K562 (cell line): ENCODE results near the gene USP48. TPM values are rescaled to one million over a fixed set of nuclear protein-coding genes. Genes with fewer than 3 reads are reported as not detected.

Experiments
- ATAC-seq: fragments of 200-7000 bp; cut with Tn5 transposase; 3 replicates; pipeline ENCODE4 v1.9.1; 2020; ENCODE audit warnings: moderate library complexity
- BruUV-seq: library from RNA; stranded (reverse); fragments of 400-500 nt; replicated peaks from 2 replicates; lab custom pipeline; 2021; lab: Mats Ljungman, UMichigan
- CTCF ChIA-PET: fragments of 300-600 bp; formaldehyde crosslinking; extraction: SDS; loops from one replicate; lab custom pipeline; 2021; ENCODE audit warnings: low intra/inter-chr PET ratio; lab: Yijun Ruan, JAX
- POLR2A ChIA-PET: fragments of 300-600, 350-650 bp; sonication (Branson Sonifier 250); formaldehyde crosslinking; extraction: SDS; loops from one replicate; lab custom pipeline; 2021; ENCODE audit warnings: antibody characterized with exemption, inconsistent platforms; lab: Yijun Ruan, JAX
- DNase-seq, 4 experiments: peaks; one replicate each; pipeline versions ENCODE4 v3.0.0 to v3.0.0-alpha.2; 2011 to 2018; ENCODE audit warnings: low spot score in 3 of 4, mixed read lengths in 3 of 4; ENCODE audit errors: extremely low read depth in 1 of 4
- FAIRE-seq: peaks from 2 replicates; lab custom pipeline; 2011; peaks lifted over from hg19 to GRCh38; lab: Jason Lieb, UNC
- H2AFZ ChIP-seq: 2 replicates; pipeline ENCODE4 v1.6.0; 2011; ENCODE audit warnings: low read depth, low read length, control low read depth, inconsistent platforms
- H3K27ac ChIP-seq: fragments of 200-600 bp; 3 replicates; pipeline ENCODE4 v1.8.0; 2011; ENCODE audit warnings: low read depth, mild to moderate bottlenecking, control low read depth, inconsistent platforms, low read length, moderate library complexity, mixed read lengths; ENCODE audit errors: extremely low read depth
- H3K27me3 ChIP-seq, 2 experiments: fragments of 300-600 bp in 1 of 2; 2 replicates in 1 of 2; 3 replicates in 1 of 2; pipeline versions ENCODE4 v1.6.0 to v1.8.0; 2011; ENCODE audit warnings: inconsistent platforms in 2 of 2, low read length in 2 of 2, mild to moderate bottlenecking in 1 of 2, mixed read lengths in 1 of 2, moderate library complexity in 1 of 2; ENCODE audit not compliant: control insufficient read depth in 2 of 2, insufficient read depth in 2 of 2
- H3K36me3 ChIP-seq: fragments of 300-600 bp; 3 replicates; pipeline ENCODE4 v1.8.0; 2011; ENCODE audit warnings: mild to moderate bottlenecking, low read length, inconsistent platforms; ENCODE audit not compliant: control insufficient read depth, insufficient read depth
- H3K4me1 ChIP-seq, 2 experiments: fragments of 200-600 bp in 1 of 2; replicated peaks in 1 of 2; 2 replicates in 1 of 2; 3 replicates in 1 of 2; pipeline versions ENCODE4 v1.5.1 to v1.8.0; 2011; ENCODE audit warnings: inconsistent platforms in 2 of 2, low read length in 2 of 2, mild to moderate bottlenecking in 1 of 2, mixed read lengths in 1 of 2, moderate library complexity in 1 of 2; ENCODE audit not compliant: control insufficient read depth in 2 of 2, insufficient read depth in 2 of 2
- H3K4me2 ChIP-seq: 2 replicates; pipeline ENCODE4 v1.6.1; 2011; ENCODE audit warnings: low read length, control low read depth, inconsistent platforms, mixed read lengths; ENCODE audit not compliant: insufficient read depth
- H3K4me3 ChIP-seq: fragments of 200-600 bp; sonication (generic), shearing (Covaris generic); 2 replicates; pipeline ENCODE4 v1.5.1; 2016; ENCODE audit warnings: control low read depth, inconsistent platforms
- H3K79me2 ChIP-seq: fragments of 200-600 bp; 3 replicates; pipeline ENCODE4 v1.8.0; 2011; ENCODE audit warnings: low read length, inconsistent platforms; ENCODE audit not compliant: control insufficient read depth, insufficient read depth
- H3K9ac ChIP-seq, 2 experiments: 2 replicates each; pipeline versions ENCODE4 v1.6.0 to v1.6.1; 2011; ENCODE audit warnings: low read depth in 2 of 2, low read length in 2 of 2, control low read depth in 1 of 2, inconsistent platforms in 1 of 2, mild to moderate bottlenecking in 1 of 2, mixed read lengths in 1 of 2; ENCODE audit not compliant: insufficient read depth in 1 of 2
- H3K9me1 ChIP-seq: one replicate; pipeline ENCODE4 v1.6.0; 2011; ENCODE audit warnings: inconsistent platforms, mild to moderate bottlenecking, low read length, moderate library complexity; ENCODE audit not compliant: control insufficient read depth, insufficient read depth
- H3K9me3 ChIP-seq: replicated peaks from 2 replicates; pipeline ENCODE4 v1.5.1; 2011; ENCODE audit warnings: low read depth, low read length, inconsistent platforms; ENCODE audit not compliant: control insufficient read depth, insufficient read depth
- H4K20me1 ChIP-seq: replicated peaks from 2 replicates; pipeline ENCODE4 v1.6.1; 2011; ENCODE audit warnings: low read length, inconsistent platforms, mixed read lengths; ENCODE audit not compliant: control insufficient read depth, insufficient read depth
- MTA1 ChIP-seq: fragments of 450-650 bp; IDR thresholded peaks from 2 replicates; pipeline ENCODE4 v1.6.1; 2017; ENCODE audit warnings: borderline replicate concordance
- POLR2H ChIP-seq: IDR thresholded peaks from 2 replicates; pipeline ENCODE4 v1.6.1; 2016; ENCODE audit warnings: missing genetic modification characterization, low read depth, mild to moderate bottlenecking, control low read depth, missing compliant biosample characterization, moderate library complexity
- WGBS: fragments of 100-300 bp; shearing (Covaris generic); methylation state at CpG from one replicate; pipeline ENCODE4 v1.1.6; 2016; ENCODE audit warnings: low coverage, mixed read lengths; ENCODE audit not compliant: insufficient coverage; ENCODE audit errors: missing lambda C conversion rate; 5-methylcytosine and 5-hydroxymethylcytosine counted together
- in situ Hi-C: fragments of 300-500 bp; cut with MboI; formaldehyde crosslinking; loops from 4 replicates; pipeline ENCODE4 v1.15.0; 2018; ENCODE audit warnings: inconsistent platforms, mixed read lengths
- intact Hi-C: fragments of 100-400 bp; cut with micrococcal nuclease; formaldehyde crosslinking; loops from 2 replicates; pipeline ENCODE4 v1.14.2; 2022
- polyA plus RNA-seq, 8 experiments: library from polyadenylated mRNA; depleted of rRNA in 4 of 8; stranded (reverse) in 5 of 8; unstranded in 3 of 8; fragments of >200 nt; fragmentation: Nextera tagmentation in 2 of 8; fragmentation: Illumina TruSeq in 1 of 8; extraction: Ambion mirVana in 2 of 8; extraction: Trizol in 1 of 8; gene quantifications; 2 replicates each; pipeline versions ENCODE4 v1.2.1 to v1.2.3, GENCODE V29; 2011 to 2014; ENCODE audit warnings: inconsistent platforms in 1 of 8, missing spikeins in 1 of 8
- total RNA-seq, 7 experiments: library from RNA; depleted of rRNA in 6 of 7; stranded (reverse); fragments of >200 nt in 6 of 7; fragmentation: Illumina TruSeq in 2 of 7; extraction: Trizol in 2 of 7; gene quantifications; 2 replicates each; pipeline versions ENCODE4 v1.2.1 to v1.2.3, GENCODE V29; 2011 to 2021; ENCODE audit warnings: low replicate concordance in 1 of 7
- TF ChIP-seq, protein P1 (sequence below): fragments of 450-650 bp; conservative IDR thresholded peaks from 2 replicates; pipeline ENCODE4 v1.6.1; 2016; ENCODE audit warnings: missing genetic modification characterization, low read depth, mild to moderate bottlenecking, control low read depth, missing compliant biosample characterization
- TF ChIP-seq, protein P2 (sequence below): sonication (generic); formaldehyde crosslinking; IDR thresholded peaks from 2 replicates; pipeline ENCODE4 v1.8.0; 2023; ENCODE audit warnings: mild to moderate bottlenecking, missing genetic modification reagents
- TF ChIP-seq, protein P3 (sequence below): fragments of 250-450 bp; sonication (Bioruptor Pico); IDR thresholded peaks from 2 replicates; pipeline ENCODE4 v1.4.0; 2020; ENCODE audit warnings: mild to moderate bottlenecking, moderate library complexity, borderline replicate concordance

USP48 gene
- total and polyA plus RNA-seq, 9 of the 15 experiments (the other 6 are each of a cell fraction or from before 2014, with no cell fraction given) = 23.3 to 123 (median 106) TPM

DNA sequence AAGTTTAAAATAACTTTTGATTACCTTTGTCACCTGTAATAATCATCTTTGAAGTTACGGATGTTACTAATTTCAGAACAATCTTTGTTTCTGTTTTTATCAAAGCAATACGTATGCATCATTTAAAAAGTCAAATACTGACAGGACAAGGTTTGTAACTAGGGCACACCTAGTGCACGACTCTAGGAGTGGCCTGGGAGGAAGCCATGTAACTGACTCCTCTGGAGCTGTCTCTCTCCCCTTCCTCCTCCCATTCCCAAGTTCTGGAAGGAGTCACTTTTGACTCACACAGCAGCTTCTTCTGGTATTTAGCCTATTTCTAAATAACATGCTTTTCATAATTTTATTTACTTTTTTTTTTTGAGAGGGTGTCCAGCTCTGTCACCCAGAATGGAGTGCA, 102.0 kb downstream of the USP48 start:
- Histone ChIP-seq H3K36me3 (peaks cover 84% of the 10 kb centered on the region), H2AFZ (no peak overlapping the region), H3K4me3 (no peak overlapping the region), H3K9me3 (no peaks in the 10 kb centered on the region), H3K9me1 (no peaks in the 10 kb centered on the region), H3K4me1 (peaks cover 8 to 17% of the 10 kb centered on the region in 2 experiments; a peak in 4 of 5 replicates), H3K27me3 (no peaks in the 10 kb centered on the region), H3K79me2 (no peaks in the 10 kb centered on the region; the same call in 2 of the 3 replicates), H3K27ac (no peak overlapping the region), H4K20me1 (no peaks in the 10 kb centered on the region), H3K9ac (no peak overlapping the region), H3K4me2 (no peak overlapping the region)
- TF ChIP-seq, protein P1, sequence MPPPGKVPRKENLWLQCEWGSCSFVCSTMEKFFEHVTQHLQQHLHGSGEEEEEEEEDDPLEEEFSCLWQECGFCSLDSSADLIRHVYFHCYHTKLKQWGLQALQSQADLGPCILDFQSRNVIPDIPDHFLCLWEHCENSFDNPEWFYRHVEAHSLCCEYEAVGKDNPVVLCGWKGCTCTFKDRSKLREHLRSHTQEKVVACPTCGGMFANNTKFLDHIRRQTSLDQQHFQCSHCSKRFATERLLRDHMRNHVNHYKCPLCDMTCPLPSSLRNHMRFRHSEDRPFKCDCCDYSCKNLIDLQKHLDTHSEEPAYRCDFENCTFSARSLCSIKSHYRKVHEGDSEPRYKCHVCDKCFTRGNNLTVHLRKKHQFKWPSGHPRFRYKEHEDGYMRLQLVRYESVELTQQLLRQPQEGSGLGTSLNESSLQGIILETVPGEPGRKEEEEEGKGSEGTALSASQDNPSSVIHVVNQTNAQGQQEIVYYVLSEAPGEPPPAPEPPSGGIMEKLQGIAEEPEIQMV = no peak
- TF ChIP-seq, protein P2, sequence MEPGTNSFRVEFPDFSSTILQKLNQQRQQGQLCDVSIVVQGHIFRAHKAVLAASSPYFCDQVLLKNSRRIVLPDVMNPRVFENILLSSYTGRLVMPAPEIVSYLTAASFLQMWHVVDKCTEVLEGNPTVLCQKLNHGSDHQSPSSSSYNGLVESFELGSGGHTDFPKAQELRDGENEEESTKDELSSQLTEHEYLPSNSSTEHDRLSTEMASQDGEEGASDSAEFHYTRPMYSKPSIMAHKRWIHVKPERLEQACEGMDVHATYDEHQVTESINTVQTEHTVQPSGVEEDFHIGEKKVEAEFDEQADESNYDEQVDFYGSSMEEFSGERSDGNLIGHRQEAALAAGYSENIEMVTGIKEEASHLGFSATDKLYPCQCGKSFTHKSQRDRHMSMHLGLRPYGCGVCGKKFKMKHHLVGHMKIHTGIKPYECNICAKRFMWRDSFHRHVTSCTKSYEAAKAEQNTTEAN (CRISPR knock-in tag) = no peak
- no peak for TF ChIP-seq MTA1
- TF ChIP-seq, protein P3, sequence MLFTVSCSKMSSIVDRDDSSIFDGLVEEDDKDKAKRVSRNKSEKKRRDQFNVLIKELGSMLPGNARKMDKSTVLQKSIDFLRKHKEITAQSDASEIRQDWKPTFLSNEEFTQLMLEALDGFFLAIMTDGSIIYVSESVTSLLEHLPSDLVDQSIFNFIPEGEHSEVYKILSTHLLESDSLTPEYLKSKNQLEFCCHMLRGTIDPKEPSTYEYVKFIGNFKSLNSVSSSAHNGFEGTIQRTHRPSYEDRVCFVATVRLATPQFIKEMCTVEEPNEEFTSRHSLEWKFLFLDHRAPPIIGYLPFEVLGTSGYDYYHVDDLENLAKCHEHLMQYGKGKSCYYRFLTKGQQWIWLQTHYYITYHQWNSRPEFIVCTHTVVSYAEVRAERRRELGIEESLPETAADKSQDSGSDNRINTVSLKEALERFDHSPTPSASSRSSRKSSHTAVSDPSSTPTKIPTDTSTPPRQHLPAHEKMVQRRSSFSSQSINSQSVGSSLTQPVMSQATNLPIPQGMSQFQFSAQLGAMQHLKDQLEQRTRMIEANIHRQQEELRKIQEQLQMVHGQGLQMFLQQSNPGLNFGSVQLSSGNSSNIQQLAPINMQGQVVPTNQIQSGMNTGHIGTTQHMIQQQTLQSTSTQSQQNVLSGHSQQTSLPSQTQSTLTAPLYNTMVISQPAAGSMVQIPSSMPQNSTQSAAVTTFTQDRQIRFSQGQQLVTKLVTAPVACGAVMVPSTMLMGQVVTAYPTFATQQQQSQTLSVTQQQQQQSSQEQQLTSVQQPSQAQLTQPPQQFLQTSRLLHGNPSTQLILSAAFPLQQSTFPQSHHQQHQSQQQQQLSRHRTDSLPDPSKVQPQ (CRISPR knock-in tag) = no peak
- peak; percentile 2; the same call in 1 of the 2 replicates for TF ChIP-seq POLR2H (tag)
- CTCF ChIA-PET = interaction anchor here (0.5 kb wide), 1 partner anchor 92 kb away, joined by 6 read pairs; no protein-coding TSS in a partner anchor
- POLR2A ChIA-PET = interaction anchor here (0.7 to 2.2 kb wide), 3 partner anchors 8 to 46 kb away, joined by 3 to 9 read pairs (median 3); no protein-coding TSS in a partner anchor
- no TSS peak for BruUV-seq
- intact Hi-C loops = no loop called here
- in situ Hi-C loops = no loop called here
- DNase-seq (no peak), FAIRE-seq (no peak), ATAC-seq (no peak)
- 60% methylated on average over 3 of the region's 3 CpGs for WGBS
